A673 (cell line): ENCODE measurements around the gene ADAMTSL2.

Experiments
- EZH2 ChIP-seq: fragments of 200-600 bp; sonication (generic); IDR thresholded peaks from 2 replicates; pipeline ENCODE4 v1.6.1; 2017; ENCODE audit warnings: borderline replicate concordance, low read depth, mild to moderate bottlenecking, mixed read lengths, antibody characterized with exemption, low read length; ENCODE audit not compliant: poor library complexity, severe bottlenecking
- TF ChIP-seq, protein P1 (sequence below): fragments of 300-800, 200-600 bp; sonication (generic); conservative IDR thresholded peaks from 2 replicates; pipeline ENCODE4 v1.5.1; 2017; ENCODE audit warnings: low read depth, mild to moderate bottlenecking, antibody characterized with exemption, low read length, moderate library complexity, mixed read lengths

DNA sequence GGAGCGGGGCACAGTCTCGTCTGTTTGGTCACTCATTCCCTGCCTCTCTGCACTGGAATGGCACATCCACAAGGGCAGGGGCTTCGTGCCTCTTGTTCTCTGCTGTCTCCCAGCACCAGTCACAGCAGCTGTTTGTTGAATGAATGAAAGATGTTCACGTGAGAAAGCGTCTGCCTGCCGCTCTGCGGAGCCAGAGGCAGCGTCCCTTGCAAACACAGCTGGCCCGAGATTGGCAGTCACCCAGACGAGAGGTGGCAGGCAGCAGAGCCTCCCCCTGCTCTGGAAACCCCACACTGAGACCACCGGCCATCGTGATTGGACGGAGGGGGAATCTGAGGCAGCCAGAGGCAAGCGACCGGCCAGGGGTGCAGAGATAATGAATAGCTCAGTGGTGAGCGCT is 80.7 kb downstream of the ADAMTSL2 start:
- TF ChIP-seq, protein P1, sequence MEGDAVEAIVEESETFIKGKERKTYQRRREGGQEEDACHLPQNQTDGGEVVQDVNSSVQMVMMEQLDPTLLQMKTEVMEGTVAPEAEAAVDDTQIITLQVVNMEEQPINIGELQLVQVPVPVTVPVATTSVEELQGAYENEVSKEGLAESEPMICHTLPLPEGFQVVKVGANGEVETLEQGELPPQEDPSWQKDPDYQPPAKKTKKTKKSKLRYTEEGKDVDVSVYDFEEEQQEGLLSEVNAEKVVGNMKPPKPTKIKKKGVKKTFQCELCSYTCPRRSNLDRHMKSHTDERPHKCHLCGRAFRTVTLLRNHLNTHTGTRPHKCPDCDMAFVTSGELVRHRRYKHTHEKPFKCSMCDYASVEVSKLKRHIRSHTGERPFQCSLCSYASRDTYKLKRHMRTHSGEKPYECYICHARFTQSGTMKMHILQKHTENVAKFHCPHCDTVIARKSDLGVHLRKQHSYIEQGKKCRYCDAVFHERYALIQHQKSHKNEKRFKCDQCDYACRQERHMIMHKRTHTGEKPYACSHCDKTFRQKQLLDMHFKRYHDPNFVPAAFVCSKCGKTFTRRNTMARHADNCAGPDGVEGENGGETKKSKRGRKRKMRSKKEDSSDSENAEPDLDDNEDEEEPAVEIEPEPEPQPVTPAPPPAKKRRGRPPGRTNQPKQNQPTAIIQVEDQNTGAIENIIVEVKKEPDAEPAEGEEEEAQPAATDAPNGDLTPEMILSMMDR = no peak
- TF ChIP-seq EZH2 = no peak
